Measurements from ENCODE around the gene FGF14.

Gene FGF14

DNA sequence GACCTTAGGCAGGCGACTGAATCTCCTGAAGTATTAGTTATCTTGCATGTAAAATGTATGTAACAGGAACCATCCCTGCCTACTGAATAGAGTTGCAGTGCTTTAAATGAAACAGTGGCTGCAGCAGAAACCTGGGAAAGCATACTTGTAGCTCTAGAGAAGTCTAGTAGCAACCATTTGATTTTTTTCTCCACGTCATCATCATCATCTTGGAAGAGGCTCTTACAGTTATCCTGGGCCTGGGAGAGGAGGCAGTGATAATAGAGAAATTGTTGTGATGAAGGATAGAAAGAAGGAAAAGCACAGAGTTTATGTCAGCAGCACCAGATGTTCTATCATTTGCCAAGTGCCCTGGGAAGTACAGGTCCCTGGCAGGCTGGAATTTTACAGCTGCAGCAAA is 571.8 kb downstream of the FGF14 start:
- no peak for DNase-seq (ENCODE audit: low spot score)
- H3K4me3 ChIP-seq: no peak overlapping the region
- H3K27ac ChIP-seq: no peak overlapping the region
- TF ChIP-seq, protein P1, sequence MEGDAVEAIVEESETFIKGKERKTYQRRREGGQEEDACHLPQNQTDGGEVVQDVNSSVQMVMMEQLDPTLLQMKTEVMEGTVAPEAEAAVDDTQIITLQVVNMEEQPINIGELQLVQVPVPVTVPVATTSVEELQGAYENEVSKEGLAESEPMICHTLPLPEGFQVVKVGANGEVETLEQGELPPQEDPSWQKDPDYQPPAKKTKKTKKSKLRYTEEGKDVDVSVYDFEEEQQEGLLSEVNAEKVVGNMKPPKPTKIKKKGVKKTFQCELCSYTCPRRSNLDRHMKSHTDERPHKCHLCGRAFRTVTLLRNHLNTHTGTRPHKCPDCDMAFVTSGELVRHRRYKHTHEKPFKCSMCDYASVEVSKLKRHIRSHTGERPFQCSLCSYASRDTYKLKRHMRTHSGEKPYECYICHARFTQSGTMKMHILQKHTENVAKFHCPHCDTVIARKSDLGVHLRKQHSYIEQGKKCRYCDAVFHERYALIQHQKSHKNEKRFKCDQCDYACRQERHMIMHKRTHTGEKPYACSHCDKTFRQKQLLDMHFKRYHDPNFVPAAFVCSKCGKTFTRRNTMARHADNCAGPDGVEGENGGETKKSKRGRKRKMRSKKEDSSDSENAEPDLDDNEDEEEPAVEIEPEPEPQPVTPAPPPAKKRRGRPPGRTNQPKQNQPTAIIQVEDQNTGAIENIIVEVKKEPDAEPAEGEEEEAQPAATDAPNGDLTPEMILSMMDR (IDR thresholded peaks at IDR 0.05): no peak

DNA sequence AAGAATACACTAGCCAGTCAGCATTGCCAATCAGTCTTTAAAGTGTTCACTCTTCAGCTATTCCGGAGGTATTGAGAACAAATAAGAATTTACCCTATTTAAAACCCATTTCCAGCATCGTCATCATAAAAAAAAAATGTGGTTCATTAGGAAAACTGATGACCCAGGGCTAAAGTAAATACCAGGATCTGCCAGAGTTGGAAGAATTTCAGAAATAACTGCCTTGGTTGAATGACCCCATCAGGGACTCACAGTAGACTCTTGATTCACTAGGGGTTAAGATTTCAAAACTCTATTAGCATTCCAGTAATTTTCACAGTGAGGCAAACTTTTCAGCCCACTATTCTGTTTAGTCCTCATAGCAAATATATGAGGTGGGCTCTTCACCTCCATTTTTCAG is 572.4 kb downstream of the FGF14 start:
- TF ChIP-seq, protein P1 (IDR thresholded peaks at IDR 0.05): no peak
- Histone ChIP-seq H3K4me3 (no peak overlapping the region), H3K27ac (no peak overlapping the region)
- no peak for DNase-seq (ENCODE audit: low spot score)

DNA sequence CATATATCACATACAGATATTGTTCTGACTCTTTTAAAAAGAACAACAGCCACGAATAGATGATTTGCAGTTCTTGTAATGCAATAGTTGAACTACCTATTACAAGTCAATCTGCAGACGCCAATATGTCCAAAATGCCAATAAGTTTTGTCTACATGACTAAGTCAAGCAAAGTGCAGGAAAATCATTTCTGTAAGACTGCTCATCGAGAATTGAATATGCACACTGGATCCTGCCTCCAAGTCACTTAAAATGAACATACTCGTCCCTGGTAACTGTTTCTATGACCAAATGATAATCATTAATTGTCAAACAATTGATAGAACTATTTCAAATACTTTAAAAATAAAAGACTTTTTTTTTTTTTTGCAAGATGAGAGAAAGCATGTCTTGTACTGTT is 573.7 kb downstream of the FGF14 start:
- Histone ChIP-seq H3K27ac (no peak overlapping the region), H3K4me3 (no peak overlapping the region)
- DNase-seq (ENCODE audit: low spot score): no peak
- TF ChIP-seq, protein P1 (IDR thresholded peaks at IDR 0.05): no peak

DNA sequence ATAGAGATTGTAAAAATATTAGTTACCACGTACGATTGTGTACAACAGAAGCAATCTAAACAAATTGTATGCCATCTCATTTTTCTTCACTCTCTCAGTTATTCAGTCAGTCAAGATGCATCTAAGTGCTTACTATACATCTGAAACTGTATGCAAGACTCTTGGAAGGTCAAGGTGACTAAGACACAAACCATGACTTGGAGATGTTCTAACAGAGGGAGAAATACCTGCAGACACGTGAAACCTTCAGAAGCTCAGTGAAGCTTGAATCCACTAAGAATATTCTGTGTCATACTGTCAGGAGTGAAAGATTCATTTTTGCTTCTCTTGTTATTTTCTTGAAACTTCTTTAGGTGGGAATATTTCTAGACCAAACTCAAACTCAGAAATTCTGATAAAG is 584.0 kb downstream of the FGF14 start:
- no peak overlapping the region for H3K4me3 ChIP-seq
- TF ChIP-seq, protein P1 (IDR thresholded peaks at IDR 0.05): no peak
- H3K27ac ChIP-seq: no peak overlapping the region
- no peak for DNase-seq (ENCODE audit: low spot score)

DNA sequence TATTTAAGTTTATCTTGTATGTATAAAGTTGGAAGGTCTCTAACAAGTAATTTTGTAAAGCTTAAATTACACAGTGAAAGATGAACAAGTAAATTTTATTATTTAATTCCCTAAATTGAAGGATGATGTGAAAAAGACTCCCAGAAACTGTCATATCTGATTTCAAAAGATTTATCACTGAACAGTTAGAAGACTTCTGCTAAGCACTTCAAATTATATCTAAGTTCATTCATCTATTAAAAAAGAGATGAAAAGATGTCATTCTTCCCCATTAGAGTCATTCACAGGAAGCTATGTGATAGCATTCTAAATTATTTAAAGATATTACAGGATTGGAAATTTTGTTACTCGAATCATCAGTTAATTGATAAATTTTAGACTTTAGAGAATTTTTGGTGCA is 590.0 kb downstream of the FGF14 start:
- no peak for DNase-seq (ENCODE audit: low spot score)
- no peak overlapping the region for H3K27ac ChIP-seq
- H3K4me3 ChIP-seq: no peak overlapping the region
- TF ChIP-seq, protein P1 (IDR thresholded peaks at IDR 0.05): no peak

DNA sequence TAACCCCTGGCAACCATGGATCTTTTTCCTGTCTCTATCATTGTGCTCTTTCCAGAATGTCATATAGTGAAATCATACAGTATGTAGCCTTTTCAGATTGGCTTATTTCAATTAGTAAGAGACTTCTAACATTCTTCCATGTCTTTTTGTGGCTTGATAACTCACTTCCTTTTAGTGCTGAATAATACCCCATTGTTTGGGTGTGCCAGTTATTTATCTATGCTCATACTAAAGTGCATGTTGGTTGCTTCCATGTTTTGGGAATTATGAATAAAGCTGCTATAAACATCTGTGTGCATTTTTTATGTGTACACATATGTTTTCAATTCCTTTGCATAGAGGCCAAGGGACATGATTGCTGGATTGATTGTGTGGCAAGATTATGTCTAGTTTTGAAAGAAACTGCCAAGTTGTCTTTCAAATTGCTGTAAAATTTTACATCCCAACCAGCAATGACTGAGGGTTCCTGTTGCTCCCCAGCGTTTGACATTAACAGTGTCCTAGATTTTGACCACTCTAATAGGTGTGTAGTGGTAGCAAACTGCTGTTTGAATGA is 590.5 kb downstream of the FGF14 start:
- H3K27ac ChIP-seq: no peak overlapping the region
- TF ChIP-seq, protein P1 (IDR thresholded peaks at IDR 0.05): no peak
- H3K4me3 ChIP-seq: no peak overlapping the region
- no peak for DNase-seq (ENCODE audit: low spot score)

DNA sequence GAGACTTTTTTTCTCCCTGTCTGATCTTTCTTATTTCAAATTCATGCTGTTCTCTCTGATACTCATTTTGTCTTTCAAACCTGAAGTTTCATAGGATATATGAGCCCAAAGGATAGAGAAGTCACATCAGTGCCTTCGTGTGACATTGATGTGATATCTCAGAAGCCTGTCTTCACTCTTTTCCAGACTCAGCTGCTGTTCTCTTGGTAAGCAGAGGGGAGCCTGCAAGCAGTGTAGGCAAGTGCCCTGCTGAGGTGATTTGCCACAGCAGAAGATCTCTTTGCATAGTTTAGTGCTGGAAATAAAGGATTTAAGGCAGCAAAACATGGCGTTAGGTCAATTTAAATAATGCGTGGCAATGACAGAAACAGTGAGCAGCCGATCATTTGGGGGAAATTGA is 602.7 kb downstream of the FGF14 start:
- TF ChIP-seq, protein P1 (IDR thresholded peaks at IDR 0.05): no peak
- DNase-seq (ENCODE audit: low spot score): no peak
- Histone ChIP-seq H3K4me3 (no peak overlapping the region), H3K27ac (no peak overlapping the region)

All from coronary artery (tissue), 2 donors.